GM10248 (cell line): ENCODE measurements around the gene ZBTB20.

Experiments
- CTCF ChIA-PET: fragments of 300-600 bp; sonication (Branson Sonifier 250); formaldehyde crosslinking; extraction: SDS; loops from one replicate; lab custom pipeline; 2021; ENCODE audit warnings: antibody characterized with exemption; lab: Yijun Ruan, JAX
- POLR2A ChIA-PET: fragments of 350-650 bp; sonication (Branson Sonifier 250); formaldehyde crosslinking; extraction: SDS; loops from one replicate; lab custom pipeline; 2020; ENCODE audit warnings: antibody characterized with exemption; lab: Yijun Ruan, JAX
- DNase-seq: peaks from one replicate; pipeline ENCODE4 v3.0.0; 2012; ENCODE audit errors: extremely low spot score
- CTCF ChIP-seq: IDR thresholded peaks from 2 replicates; pipeline ENCODE4 v1.5.1; 2012; ENCODE audit warnings: mild to moderate bottlenecking, low read depth; ENCODE audit errors: extremely low read depth, missing control alignments, control extremely low read depth

The ZBTB20 gene

GRCh38 chr3:114985776-114986175 lies 161.3 kb downstream of the ZBTB20 start:
- POLR2A ChIA-PET: no interaction called here

GRCh38 chr3:114983248-114983647 lies 163.8 kb downstream of the ZBTB20 start:
- no peak for TF ChIP-seq CTCF
- ChIA-PET CTCF (no interaction called here), POLR2A (no interaction called here)
- DNase-seq: no peak

More at GRCh38 chr3:114985776-114986175, 161.3 kb downstream of the ZBTB20 start:
- CTCF ChIA-PET: interaction anchor here (1.3 kb wide), 1 partner anchor 15 kb away, joined by 3 read pairs; no protein-coding TSS in a partner anchor
- TF ChIP-seq CTCF: no peak
- no peak for DNase-seq

DNA sequence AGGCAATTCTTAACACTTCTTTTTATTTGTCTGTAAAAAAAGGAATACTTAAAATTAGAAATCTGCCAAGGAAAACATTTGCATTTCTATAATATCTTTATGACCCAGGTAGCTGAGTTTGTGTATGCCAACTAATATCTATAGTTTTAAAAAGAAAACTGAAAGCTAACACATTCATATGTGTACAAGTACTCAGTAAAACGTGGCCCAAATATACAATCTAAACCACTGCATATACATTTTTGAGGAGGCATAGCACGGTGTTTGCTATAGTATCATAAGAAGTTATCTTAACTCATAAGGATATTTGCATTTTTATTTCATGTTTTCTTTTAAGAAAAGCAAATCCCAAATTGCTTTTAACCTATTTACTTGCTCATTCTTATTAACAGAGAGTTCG lies 172.7 kb downstream of the ZBTB20 start:
- POLR2A ChIA-PET: no interaction called here
- CTCF ChIA-PET: interaction anchor here (1.3 to 1.9 kb wide), 3 partner anchors 14 to 683 kb away, joined by 3 to 4 read pairs (median 4); no protein-coding TSS in a partner anchor
- TF ChIP-seq CTCF: no peak
- peak; percentile 18 for DNase-seq

DNA sequence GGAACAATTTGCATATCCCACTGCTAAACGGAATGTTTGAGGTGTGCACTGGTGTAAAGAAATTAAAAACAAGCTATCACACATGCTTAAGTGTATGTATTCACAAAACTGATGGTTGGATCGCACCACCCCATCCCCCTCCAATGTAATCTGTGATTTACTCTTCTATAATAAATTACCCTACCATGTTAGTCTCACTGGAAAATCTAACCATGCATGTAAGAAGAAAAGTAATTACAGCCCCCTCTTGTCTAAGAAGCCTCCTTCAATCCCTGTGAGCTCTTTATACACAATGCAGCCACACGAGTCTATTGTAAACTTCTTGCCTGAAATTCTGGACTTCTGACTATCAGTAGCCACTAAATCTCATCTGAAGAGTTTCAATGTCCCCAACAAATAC lies 173.6 kb downstream of the ZBTB20 start:
- CTCF ChIA-PET: interaction anchor here (1.7 to 1.9 kb wide), 2 partner anchors 14 to 682 kb away, joined by 4 read pairs; no protein-coding TSS in a partner anchor
- POLR2A ChIA-PET: no interaction called here
- DNase-seq: no peak

DNA sequence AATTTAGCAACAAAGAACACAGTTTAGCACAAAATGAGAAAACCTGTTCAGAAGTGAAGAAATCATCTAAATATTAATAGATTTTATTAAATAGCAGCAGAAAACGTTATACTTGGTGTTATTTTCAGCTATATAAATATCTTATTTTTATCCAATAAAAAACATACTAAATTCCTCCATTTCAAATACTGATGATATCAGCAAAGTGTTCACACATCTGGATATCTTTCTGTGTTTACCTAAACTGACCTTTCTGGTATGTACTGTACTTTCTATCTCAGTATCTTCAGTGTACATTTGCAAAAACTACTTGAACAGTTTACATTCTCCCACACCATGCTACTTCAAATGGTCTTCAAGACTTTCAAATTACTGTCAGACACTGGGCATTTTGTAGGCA lies 179.9 kb downstream of the ZBTB20 start:
- no peak for DNase-seq
- CTCF ChIA-PET: no interaction called here
- no peak for TF ChIP-seq CTCF
- POLR2A ChIA-PET: no interaction called here

More for the DNA sequence above, 173.6 kb downstream of the ZBTB20 start:
- no peak for TF ChIP-seq CTCF

DNA sequence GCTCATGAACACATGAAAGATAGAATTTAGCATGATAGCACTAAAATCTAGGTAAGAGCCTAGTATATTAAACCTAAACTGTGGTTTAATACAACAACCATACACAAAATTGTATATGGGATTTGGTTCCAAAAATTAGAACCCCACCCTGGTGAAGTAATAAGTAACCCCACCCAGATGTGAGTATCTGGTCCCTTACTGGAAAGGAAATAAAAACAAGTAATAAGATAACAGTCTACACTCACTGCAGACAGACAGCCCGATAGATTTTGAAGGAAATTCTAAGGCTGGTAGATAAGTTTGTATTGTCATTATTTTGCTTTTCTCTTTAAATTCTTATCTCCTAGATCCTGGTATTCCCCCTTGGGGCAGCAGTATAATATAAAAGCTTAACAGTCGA lies 184.9 kb downstream of the ZBTB20 start:
- ChIA-PET CTCF (no interaction called here), POLR2A (no interaction called here)
- no peak for DNase-seq
- TF ChIP-seq CTCF: no peak
